EL (cell line): ENCODE results near the gene PCYT1A.
"Not testable (repeated sequence)": the region's sequence is repeated elsewhere in the genome, so short reads cannot be mapped to it uniquely, and the experiment has no call there.

Source experiments
- DNase-seq: peaks from one replicate; pipeline ENCODE4 v3.0.0-alpha.2; 2016

The PCYT1A gene

GRCh38 chr3:196189566-196190347 is 97.8 kb downstream of the PCYT1A start:
- DNase-seq, result no peak

GRCh38 chr3:196186651-196187573 is 100.6 kb downstream of the PCYT1A start:
- no peak for DNase-seq

DNA sequence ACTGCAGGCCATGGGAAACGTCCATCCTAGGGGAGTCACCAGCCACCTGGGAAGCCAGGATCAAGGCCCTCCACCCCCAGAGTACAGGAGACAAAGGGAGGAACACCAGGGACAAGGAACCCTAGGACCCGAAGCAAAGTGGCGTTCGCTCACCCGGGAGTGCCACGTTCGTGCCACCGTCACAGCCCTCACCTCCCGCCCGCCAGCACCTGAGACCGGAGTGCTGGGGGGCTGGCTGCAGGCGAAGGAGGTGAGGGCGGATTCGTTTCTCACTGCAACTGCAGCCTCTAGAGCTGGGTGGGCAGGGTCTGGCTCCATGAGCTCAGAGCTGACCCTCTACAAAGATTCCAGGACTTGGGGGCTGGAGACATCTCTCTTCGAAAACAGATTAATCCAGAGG is 102.6 kb downstream of the PCYT1A start:
- no peak for DNase-seq

- not testable (repeated sequence) for DNase-seq
These were observed 103.4 kb downstream of the PCYT1A start for GRCh38 chr3:196184169-196184432.

GRCh38 chr3:196181127-196181546 is 106.4 kb downstream of the PCYT1A start:
- DNase-seq, result no peak

DNA sequence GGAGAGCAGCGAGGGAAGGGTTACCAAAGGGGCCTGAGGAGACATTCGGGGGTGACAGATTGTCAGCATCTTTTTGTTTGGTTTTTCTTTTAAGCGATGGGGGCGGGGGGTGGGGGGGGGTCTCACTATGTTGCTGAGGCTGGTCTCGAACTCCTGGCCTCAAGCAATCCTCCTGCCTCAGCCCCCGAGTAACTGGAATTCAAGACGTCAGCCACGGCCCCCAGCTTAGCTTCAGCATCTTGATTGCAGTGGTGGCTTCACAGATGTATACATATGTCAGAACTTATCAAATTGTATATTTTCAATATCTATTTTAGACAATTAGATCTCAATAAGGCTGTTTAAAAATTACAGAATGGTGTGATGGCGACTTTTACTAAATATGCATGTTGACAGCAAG is 107.2 kb downstream of the PCYT1A start:
- DNase-seq, result no peak
